Endothelial cell (in vitro differentiated cells): Measurements from ENCODE around the gene DHRS4L2. TPM values are rescaled to one million over a fixed set of nuclear protein-coding genes. Genes with fewer than 3 reads are reported as not detected.

Source experiments
- DNase-seq: peaks from one replicate; pipeline ENCODE4 v3.0.0; 2021; ENCODE audit warnings: low spot score
- H3K27ac Mint-ChIP-seq: one replicate; pipeline ENCODE4 v1.8.0; 2021; ENCODE audit warnings: mixed read lengths, inconsistent platforms; ENCODE audit not compliant: unreplicated experiment
- H3K27me3 Mint-ChIP-seq: one replicate; pipeline ENCODE4 v1.8.0; 2021; ENCODE audit warnings: mild to moderate bottlenecking, moderate library complexity, mixed read lengths, inconsistent platforms; ENCODE audit not compliant: unreplicated experiment
- H3K36me3 Mint-ChIP-seq: one replicate; pipeline ENCODE4 v1.8.0; 2021; ENCODE audit warnings: mild to moderate bottlenecking, low read depth, mixed read lengths, inconsistent platforms; ENCODE audit not compliant: unreplicated experiment
- H3K4me1 Mint-ChIP-seq: one replicate; pipeline ENCODE4 v1.8.0; 2021; ENCODE audit warnings: mild to moderate bottlenecking, mixed read lengths, inconsistent platforms; ENCODE audit not compliant: unreplicated experiment
- H3K4me3 Mint-ChIP-seq: one replicate; pipeline ENCODE4 v1.8.0; 2021; ENCODE audit warnings: mild to moderate bottlenecking, mixed read lengths, inconsistent platforms; ENCODE audit not compliant: unreplicated experiment
- H3K9me3 Mint-ChIP-seq: one replicate; pipeline ENCODE4 v1.8.0; 2021; ENCODE audit warnings: mixed read lengths, inconsistent platforms; ENCODE audit not compliant: unreplicated experiment
- total RNA-seq: library from RNA; stranded (reverse); fragmentation: NEBNext Ultra II Directional; extraction: Animal tissue kit (Norgen Biotek cat#: 25700); gene quantifications from one replicate; pipeline ENCODE4 v1.2.1, GENCODE V29; 2021; ENCODE audit not compliant: unreplicated experiment
- TF ChIP-seq, protein P1 (sequence below): fragments of 200-600 bp; sonication (generic); IDR thresholded peaks from one replicate; pipeline ENCODE4 v1.5.0; 2021; ENCODE audit warnings: antibody characterized with exemption; ENCODE audit not compliant: unreplicated experiment

Gene DHRS4L2
- total RNA-seq, 1 donor from 2014 or later = 19.2 TPM

DNA sequence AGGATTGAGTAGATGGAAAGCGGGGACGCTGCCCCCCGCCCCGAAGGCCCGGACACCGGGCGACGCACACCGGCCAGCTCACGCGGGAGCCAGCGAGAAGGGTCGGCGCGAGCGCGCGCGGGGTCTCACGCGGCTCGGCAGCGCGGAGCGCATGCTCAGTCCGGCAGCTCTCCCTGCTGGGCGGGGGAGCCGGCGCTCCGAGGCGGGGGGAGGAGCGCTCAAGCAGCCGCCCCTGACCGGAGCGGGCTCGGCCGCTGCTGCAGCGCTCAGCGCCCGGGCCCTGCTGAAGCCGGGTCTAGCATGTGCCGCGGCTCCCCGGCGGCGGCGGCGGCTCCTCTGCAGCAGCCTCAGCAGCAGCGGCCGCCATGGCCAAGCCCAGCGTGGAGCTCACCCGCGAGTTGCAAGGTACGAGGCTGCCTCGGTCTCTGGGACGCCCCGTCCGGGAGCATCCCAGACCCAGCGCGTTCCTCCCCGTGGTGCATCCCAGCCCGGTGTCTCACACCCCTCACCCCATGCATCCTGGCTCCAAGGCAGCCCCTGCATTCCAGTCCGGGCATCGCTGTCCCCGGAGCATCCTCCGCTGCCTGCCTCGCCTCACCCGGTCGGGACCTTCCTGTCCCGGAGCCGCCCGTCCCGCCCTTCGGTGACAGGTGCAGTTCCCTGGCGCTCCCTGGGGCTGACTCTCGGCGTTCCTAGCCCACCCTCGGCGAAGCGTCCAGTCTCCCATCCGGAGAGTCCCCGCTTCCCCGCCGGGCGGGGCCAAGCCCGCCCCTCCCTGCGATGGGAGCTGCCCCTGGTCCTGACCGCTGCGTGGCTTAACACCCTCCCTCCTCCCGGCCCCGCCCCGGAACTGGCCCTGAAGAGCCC is 63.3 kb downstream of the DHRS4L2 start, which contains the start of gene CARMIL3:
TSS of gene CARMIL3 (plus strand) at position 221 of the 867 bp plus-strand sequence. CDS start at position 366, 145 bp downstream.
- TF ChIP-seq, protein P1, sequence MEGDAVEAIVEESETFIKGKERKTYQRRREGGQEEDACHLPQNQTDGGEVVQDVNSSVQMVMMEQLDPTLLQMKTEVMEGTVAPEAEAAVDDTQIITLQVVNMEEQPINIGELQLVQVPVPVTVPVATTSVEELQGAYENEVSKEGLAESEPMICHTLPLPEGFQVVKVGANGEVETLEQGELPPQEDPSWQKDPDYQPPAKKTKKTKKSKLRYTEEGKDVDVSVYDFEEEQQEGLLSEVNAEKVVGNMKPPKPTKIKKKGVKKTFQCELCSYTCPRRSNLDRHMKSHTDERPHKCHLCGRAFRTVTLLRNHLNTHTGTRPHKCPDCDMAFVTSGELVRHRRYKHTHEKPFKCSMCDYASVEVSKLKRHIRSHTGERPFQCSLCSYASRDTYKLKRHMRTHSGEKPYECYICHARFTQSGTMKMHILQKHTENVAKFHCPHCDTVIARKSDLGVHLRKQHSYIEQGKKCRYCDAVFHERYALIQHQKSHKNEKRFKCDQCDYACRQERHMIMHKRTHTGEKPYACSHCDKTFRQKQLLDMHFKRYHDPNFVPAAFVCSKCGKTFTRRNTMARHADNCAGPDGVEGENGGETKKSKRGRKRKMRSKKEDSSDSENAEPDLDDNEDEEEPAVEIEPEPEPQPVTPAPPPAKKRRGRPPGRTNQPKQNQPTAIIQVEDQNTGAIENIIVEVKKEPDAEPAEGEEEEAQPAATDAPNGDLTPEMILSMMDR = no peak
- Mint-ChIP-seq H3K4me3 (peak within 1 kb of the TSS; percentile 90), H3K4me1 (peaks cover 19% of the 10 kb centered on the region), H3K27ac (peak within 1 kb of the TSS; percentile 54), H3K36me3 (peaks cover 3% of the 10 kb centered on the region), H3K27me3 (peaks cover 17% of the 10 kb centered on the region), H3K9me3 (no peaks in the 10 kb centered on the region)
- DNase-seq = peak; percentile 53

DNA sequence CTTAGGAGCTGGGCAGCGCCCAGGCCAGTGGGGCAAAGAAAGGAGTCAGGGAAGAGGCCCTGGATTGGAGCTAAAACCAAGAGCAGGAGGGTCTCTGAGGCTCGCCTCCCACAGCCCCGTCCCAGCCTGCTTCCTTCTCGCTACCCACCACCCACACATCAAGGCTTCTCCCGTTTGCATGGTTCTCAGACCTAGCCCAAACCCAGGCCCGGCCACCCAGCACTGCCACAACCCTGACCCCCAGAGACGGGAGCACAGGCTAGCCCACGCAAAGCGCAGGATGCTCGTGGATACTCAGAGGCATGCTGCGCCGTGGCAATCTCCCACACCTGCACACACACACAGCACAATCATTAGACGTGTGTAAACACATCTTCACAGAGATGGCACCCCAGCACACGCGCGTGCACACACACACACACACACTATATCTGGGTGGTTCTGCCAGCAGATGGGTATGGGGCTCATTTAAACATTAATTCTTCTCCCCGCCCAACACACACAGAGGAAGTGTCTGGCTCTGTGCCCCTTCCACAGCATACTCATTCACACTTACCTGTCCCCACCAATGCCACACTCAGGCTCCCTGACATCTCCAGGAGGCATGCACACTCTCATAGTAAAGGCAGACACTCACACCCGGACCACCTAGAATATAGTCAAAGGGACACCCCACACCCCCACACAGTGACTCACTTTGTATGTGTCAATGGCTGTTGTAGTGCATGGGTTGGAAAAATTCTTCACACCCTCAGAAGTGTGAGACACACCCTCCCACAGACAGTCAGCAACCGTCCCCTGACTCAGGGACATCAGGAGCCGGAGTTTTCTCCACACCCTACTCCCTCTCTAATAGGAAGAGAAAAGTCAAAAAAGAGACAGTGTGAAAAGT is 64.2 kb downstream of the DHRS4L2 start:
- Mint-ChIP-seq H3K36me3 (peaks cover 3% of the 10 kb centered on the region), H3K27ac (peak overlapping the region; percentile 54), H3K4me3 (peak overlapping the region; percentile 90), H3K9me3 (no peaks in the 10 kb centered on the region), H3K27me3 (peaks cover 17% of the 10 kb centered on the region), H3K4me1 (peaks cover 19% of the 10 kb centered on the region)
- TF ChIP-seq, protein P1 = no peak
- no peak for DNase-seq

DNA sequence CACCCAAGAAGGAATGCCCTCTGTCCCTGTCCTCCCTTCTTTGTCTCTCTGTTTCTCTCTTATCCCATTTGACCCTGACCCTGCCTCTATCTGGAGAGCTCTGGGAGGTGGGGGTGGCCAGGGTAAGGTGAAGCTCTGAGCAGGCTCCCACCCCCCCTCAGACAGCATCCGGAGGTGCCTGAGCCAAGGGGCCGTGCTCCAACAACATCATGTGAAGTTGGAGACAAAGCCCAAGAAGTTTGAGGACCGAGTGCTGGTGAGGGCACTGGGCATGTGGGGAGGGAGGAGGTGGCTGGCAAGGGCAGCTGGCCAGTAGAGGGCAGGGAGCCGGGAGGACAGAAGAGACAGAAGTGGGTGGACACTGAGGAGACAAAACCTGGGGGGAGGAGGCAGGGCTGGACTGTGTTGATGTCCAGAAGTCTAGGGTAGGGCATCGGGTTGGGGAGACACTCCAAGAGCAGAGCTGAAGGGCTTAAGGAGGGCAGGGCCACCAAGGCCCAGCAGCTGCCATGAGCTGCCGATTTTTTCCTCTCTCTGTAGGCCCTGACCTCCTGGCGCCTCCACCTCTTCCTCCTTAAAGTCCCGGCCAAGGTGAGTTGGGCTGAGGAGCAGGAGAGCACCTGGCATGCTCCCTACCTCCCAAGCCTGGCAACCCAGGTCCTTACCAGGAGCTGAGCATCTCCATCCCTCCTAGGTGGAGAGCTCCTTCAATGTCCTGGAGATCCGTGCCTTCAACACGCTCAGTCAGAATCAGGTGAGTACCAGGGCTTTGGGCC is 65.0 kb downstream of the DHRS4L2 start:
- H3K27me3 Mint-ChIP-seq = peaks cover 22% of the 10 kb centered on the region
- no peak overlapping the region for H3K27ac Mint-ChIP-seq
- H3K9me3 Mint-ChIP-seq = no peaks in the 10 kb centered on the region
- peaks cover 3% of the 10 kb centered on the region for H3K36me3 Mint-ChIP-seq
- TF ChIP-seq, protein P1 = no peak
- H3K4me3 Mint-ChIP-seq = peak overlapping the region; percentile 90
- H3K4me1 Mint-ChIP-seq = peaks cover 15% of the 10 kb centered on the region
- no peak for DNase-seq

DNA sequence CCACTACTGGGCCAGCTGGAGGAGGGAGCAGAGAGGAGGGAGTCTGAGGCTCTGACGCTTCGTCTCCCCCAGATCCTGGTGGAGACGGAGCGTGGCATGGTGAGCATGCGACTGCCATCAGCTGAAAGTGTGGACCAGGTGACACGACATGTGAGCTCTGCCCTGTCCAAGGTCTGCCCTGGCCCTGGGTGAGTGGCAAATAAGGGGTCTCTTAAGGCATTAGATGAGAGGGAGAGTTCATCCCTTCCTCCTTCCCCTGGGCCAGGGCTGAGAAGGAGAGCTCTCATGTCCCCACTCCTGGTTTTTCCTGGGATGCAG is 65.6 kb downstream of the DHRS4L2 start:
- Mint-ChIP-seq H3K9me3 (no peaks in the 10 kb centered on the region), H3K4me3 (no peak overlapping the region), H3K27me3 (peaks cover 26% of the 10 kb centered on the region), H3K36me3 (peaks cover 3% of the 10 kb centered on the region), H3K4me1 (peaks cover 10% of the 10 kb centered on the region), H3K27ac (no peak overlapping the region)
- no peak for DNase-seq
- TF ChIP-seq, protein P1 = no peak
